Sigmoid colon (tissue), 4 donors: ENCODE results near the gene CNMD.

ENCODE experiments used
- CTCF ChIP-seq, 4 experiments: fragments of 450-650 bp in 3 of 4; fragments of 200-600 bp in 1 of 4; IDR thresholded peaks; one replicate each; pipeline ENCODE4 v1.5.1; 2016 to 2019; ENCODE audit warnings: antibody characterized with exemption in 4 of 4, mild to moderate bottlenecking in 3 of 4, moderate library complexity in 2 of 4
- EP300 ChIP-seq, 4 donors: sonication (generic); formaldehyde crosslinking; IDR thresholded peaks; one replicate each; pipeline ENCODE4 v1.6.1; 2017; ENCODE audit warnings: antibody characterized with exemption in 4 of 4
- POLR2A ChIP-seq, 2 donors: fragments of 450-650 bp; IDR thresholded peaks; one replicate each; pipeline ENCODE4 v1.6.1; 2016; ENCODE audit warnings: antibody characterized with exemption in 2 of 2, mild to moderate bottlenecking in 2 of 2, moderate library complexity in 2 of 2
- POLR2AphosphoS5 ChIP-seq, 4 donors: sonication (generic); formaldehyde crosslinking; IDR thresholded peaks; one replicate each; pipeline ENCODE4 v1.6.1; 2017; ENCODE audit warnings: antibody characterized with exemption in 4 of 4

GRCh38 chr13:52744842-52745375 is 5.3 kb upstream of the CNMD start:
- TF ChIP-seq CTCF (IDR thresholded peaks at IDR 0.05), result no peak
- TF ChIP-seq POLR2AphosphoS5 (IDR thresholded peaks at IDR 0.05), result no peak
- TF ChIP-seq EP300 (IDR thresholded peaks at IDR 0.05), result no peak
- no peak for TF ChIP-seq POLR2A (IDR thresholded peaks at IDR 0.05)
